HS-27A (cell line): ENCODE measurements around the gene PSPH.

ENCODE experiments used
- DNase-seq: peaks from one replicate; pipeline ENCODE4 v3.0.0-alpha.2; 2012; ENCODE audit warnings: low read depth, missing footprints

The PSPH gene

GRCh38 chr7:56003749-56004148 lies 47.5 kb downstream of the PSPH start:
- no peak for DNase-seq

GRCh38 chr7:55996856-55997500 lies 54.3 kb downstream of the PSPH start:
- DNase-seq, result no peak

- no peak for DNase-seq
Measured at GRCh38 chr7:55992346-55992745, 58.9 kb downstream of the PSPH start.

- no peak for DNase-seq
Measured at GRCh38 chr7:55983537-55983936, 67.7 kb downstream of the PSPH start.

GRCh38 chr7:55980266-55980665 lies 71.0 kb downstream of the PSPH start:
- DNase-seq, result no peak

- DNase-seq, result peak; percentile 82
Measured at GRCh38 chr7:55977831-55978230, 73.4 kb downstream of the PSPH start.

- no peak for DNase-seq
Measured at GRCh38 chr7:55975988-55976633, 75.1 kb downstream of the PSPH start.

- DNase-seq, result no peak
Measured at GRCh38 chr7:55973747-55974250, 77.4 kb downstream of the PSPH start.

GRCh38 chr7:55970978-55971377 lies 80.3 kb downstream of the PSPH start:
- DNase-seq, result no peak

- DNase-seq, result no peak
Measured at GRCh38 chr7:55970561-55970960, 80.7 kb downstream of the PSPH start.

- no peak for DNase-seq
Measured at GRCh38 chr7:55969391-55969790, 81.9 kb downstream of the PSPH start.

- no peak for DNase-seq
Measured at GRCh38 chr7:55966851-55967250, 84.4 kb downstream of the PSPH start.

- DNase-seq, result no peak
Measured at GRCh38 chr7:55965805-55966421, 85.3 kb downstream of the PSPH start.

GRCh38 chr7:55965100-55965470 lies 86.2 kb downstream of the PSPH start:
- DNase-seq, result no peak

GRCh38 chr7:55964261-55965099 lies 86.8 kb downstream of the PSPH start, which contains the start of gene NIPSNAP2:
NIPSNAP2 (plus strand) TSS chr7:55964585; CDS start chr7:55964610, 25 bp downstream.
- no peak for DNase-seq

- no peak for DNase-seq
Measured at GRCh38 chr7:55963584-55964168, 87.6 kb downstream of the PSPH start.

GRCh38 chr7:55962014-55962413 lies 89.2 kb downstream of the PSPH start:
- no peak for DNase-seq
